ENCODE data around the gene TGM2.
A peak's percentile ranks its signal among the peaks of the same experiment; 100 is the strongest.

Gene TGM2

GRCh38 chr20:38165089-38165965, at the start of gene TGM2:
Gene TGM2, minus strand, starts transcription at chr20:38165270. Its CDS starts 72 bp downstream, at chr20:38165198.
- peak; percentile 8 to 33 for DNase-seq (ENCODE audit: low read depth in 2 of 2)

GRCh38 chr20:38214256-38215193, 49.5 kb upstream of the TGM2 start:
- no peak for DNase-seq (ENCODE audit: low read depth in 2 of 2)

GRCh38 chr20:38213607-38213940, 48.5 kb upstream of the TGM2 start:
- DNase-seq (ENCODE audit: low read depth in 2 of 2) = no peak

- DNase-seq (ENCODE audit: low read depth in 2 of 2) = no peak
These were observed 47.9 kb upstream of the TGM2 start for GRCh38 chr20:38212806-38213606.

- no peak for DNase-seq (ENCODE audit: low read depth in 2 of 2)
These were observed 46.4 kb upstream of the TGM2 start for GRCh38 chr20:38211200-38212097.

GRCh38 chr20:38210741-38211140, 45.7 kb upstream of the TGM2 start:
- no peak for DNase-seq (ENCODE audit: low read depth in 2 of 2)

- DNase-seq (ENCODE audit: low read depth in 2 of 2) = no peak
These were observed 44.8 kb upstream of the TGM2 start for GRCh38 chr20:38209736-38210405.

DNA sequence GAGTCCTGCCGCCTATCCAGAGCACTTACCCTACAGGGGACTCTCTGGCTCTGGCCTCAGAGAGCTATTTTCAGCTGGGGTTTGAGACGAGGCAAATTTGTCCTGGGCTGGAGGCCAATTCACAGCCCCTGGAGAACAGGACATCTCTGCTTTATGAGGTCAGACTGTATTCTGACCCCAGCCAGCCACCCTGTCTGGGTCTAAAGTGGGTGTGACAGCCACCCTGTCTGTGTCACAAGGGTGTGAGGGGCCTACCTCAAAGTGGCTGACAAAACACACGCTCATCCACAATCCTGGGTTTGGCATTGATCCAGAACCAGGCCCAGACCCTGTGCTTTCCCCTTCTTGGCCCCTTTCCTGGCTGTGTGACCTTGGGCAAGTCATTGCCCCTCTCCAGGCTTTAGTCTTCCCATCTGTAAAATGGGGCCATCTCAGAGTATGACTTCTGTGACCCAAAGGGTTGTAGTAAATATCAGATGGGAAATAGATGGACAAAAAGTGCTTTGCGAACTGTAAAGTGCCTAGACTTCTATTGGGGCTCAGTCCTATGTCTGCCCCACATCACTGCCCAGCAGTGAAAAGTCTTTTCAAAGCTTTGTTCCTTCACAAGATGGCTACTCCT, 44.1 kb upstream of the TGM2 start:
- DNase-seq (ENCODE audit: low read depth in 2 of 2) = no peak

DNA sequence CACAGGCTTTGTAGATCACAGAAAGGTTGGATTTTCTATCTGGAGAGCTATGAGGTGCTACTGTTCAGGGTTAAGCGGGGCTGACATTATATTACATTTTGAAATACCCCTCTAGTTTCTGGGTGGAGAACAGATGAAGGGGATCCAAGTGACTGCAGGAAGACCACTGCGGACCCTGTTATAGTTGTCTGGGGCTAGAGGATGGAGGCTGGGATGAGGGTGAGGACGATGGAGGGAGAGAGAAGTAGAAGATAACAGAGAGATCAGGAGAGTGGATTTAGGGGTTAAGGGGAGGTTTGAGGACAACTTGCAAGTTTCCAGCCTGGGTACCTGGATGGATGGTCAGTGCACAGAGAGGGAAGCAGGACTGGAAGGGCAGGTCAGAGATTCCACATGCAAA, 43.5 kb upstream of the TGM2 start:
- DNase-seq (ENCODE audit: low read depth in 2 of 2) = no peak

- DNase-seq (ENCODE audit: low read depth in 2 of 2) = no peak
These were observed 43.0 kb upstream of the TGM2 start for GRCh38 chr20:38208088-38208487.

DNA sequence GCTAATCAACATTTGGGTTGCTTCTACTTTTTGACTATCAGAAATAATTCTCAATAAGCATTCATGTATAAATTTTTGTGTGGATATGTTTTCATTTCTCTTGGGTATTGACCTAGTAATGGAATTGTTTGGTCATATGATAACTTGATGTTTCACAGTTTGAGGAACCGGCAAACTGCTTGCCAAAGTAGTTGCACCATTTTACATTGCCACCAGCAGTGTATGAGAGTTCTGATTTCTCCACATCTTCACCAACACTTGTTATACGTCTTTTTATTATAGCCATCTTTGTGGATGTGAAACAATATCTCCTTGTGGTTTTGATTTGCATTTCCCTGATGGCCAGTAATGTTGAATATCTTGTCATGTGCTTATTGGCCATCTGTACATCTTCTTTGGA, 42.6 kb upstream of the TGM2 start:
- DNase-seq (ENCODE audit: low read depth in 2 of 2) = no peak

DNA sequence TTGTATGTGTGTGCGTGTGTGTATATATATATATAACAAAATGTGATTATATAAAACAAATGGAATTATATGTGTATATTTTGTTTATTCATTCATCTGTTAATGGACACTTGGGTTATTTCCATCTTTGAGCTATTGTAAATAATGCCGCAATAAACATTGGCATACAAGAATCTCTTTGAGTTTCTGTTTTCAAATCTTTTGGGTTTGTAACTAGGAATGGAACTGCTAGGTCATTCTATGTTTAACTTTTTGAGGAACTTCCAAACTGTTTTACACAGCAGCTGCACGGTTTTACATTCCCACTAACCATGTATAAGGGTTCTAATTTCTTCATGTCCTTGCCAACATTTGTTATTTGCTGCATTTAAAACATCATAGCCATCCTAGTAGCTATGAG, 39.9 kb upstream of the TGM2 start:
- no peak for DNase-seq (ENCODE audit: low read depth in 2 of 2)

DNA sequence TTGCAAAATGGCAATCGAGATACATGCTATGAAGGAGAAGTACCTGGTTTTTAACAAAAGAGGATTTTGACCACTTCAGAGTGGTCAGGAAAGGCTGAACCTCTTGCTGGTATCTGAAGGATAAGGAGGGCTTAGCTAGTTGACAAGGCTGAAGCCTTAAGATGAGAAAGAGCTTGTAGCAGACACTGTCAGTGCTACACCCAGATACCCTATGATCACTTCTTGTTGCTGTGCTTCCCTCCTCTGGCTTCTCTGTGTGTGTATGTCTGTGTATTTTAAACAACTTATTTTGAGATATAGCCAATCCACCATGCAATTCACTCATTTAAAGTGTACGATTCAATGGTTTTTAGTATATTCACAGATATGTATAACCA, 38.9 kb upstream of the TGM2 start:
- DNase-seq (ENCODE audit: low read depth in 2 of 2) = no peak

GRCh38 chr20:38203337-38203980, 38.4 kb upstream of the TGM2 start:
- no peak for DNase-seq (ENCODE audit: low read depth in 2 of 2)

- DNase-seq (ENCODE audit: low read depth in 2 of 2) = no peak
These were observed 37.9 kb upstream of the TGM2 start for GRCh38 chr20:38202982-38203293.

- DNase-seq (ENCODE audit: low read depth in 2 of 2) = no peak
These were observed 37.3 kb upstream of the TGM2 start for GRCh38 chr20:38202153-38202981.

DNA sequence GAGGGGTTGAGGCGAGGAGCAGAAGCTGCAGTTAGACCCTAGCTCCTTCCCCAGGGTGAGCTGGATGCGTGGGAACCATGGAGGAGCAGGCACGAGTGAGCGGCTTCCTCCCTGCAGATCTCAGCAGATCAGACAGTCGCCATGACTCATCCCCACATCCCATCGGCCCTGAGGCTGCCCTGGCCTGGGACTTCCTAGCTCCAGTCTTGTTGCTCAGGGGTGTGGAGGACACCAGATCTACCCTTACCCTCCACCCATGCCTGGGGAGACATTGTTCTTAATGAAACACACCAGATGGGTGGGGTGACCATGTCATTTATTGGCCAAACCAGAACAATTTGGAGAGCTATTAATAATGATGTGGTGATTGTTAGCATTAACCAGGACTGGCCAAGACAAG, 36.3 kb upstream of the TGM2 start:
- DNase-seq (ENCODE audit: low read depth in 2 of 2) = no peak

GRCh38 chr20:38200646-38201045, 35.6 kb upstream of the TGM2 start:
- no peak for DNase-seq (ENCODE audit: low read depth in 2 of 2)

Measured in stimulated activated CD4-positive, alpha-beta T cell treated with anti-CD3 and anti-CD28 coated beads, Interleukin-1b, Interleukin-23, amount 100 ng/mL, for 4 hours (primary cell).